WTC11 (cell line): ENCODE measurements around the gene MAN1B1. TPM values are rescaled to one million over a fixed set of nuclear protein-coding genes. Genes with fewer than 3 reads are reported as not detected.
"Not testable (repeated sequence)": the region's sequence is repeated elsewhere in the genome, so short reads cannot be mapped to it uniquely, and the experiment has no call there.

Experiments used
- ATAC-seq: fragments of 200-7000 bp; cut with Tn5 transposase; 2 replicates; pipeline ENCODE4 v1.10.0; 2021; ENCODE audit warnings: mild to moderate bottlenecking, moderate library complexity
- CTCF ChIA-PET: fragments of 300-600 bp; sonication (Branson Sonifier 250); formaldehyde crosslinking; loops from one replicate; lab custom pipeline; 2021; ENCODE audit warnings: antibody characterized with exemption; lab: Charles Lee
- POLR2A ChIA-PET: fragments of 350-600 bp; sonication (Branson Sonifier 250); formaldehyde crosslinking; loops from one replicate; lab custom pipeline; 2021; ENCODE audit warnings: antibody characterized with exemption; lab: Charles Lee
- DNase-seq: peaks from one replicate; pipeline ENCODE4 v3.0.0; 2021; ENCODE audit warnings: low spot score
- H3K27ac Mint-ChIP-seq: 2 replicates; pipeline ENCODE4 v1.8.0; 2021; ENCODE audit warnings: mixed read lengths
- H3K27me3 Mint-ChIP-seq: 2 replicates; pipeline ENCODE4 v1.8.0; 2021; ENCODE audit warnings: low read depth, mild to moderate bottlenecking, moderate library complexity, mixed read lengths
- H3K36me3 Mint-ChIP-seq: 2 replicates; pipeline ENCODE4 v1.8.0; 2021; ENCODE audit warnings: mixed read lengths
- H3K4me1 Mint-ChIP-seq: 2 replicates; pipeline ENCODE4 v1.8.0; 2022; ENCODE audit warnings: mixed read lengths
- H3K4me3 Mint-ChIP-seq: 2 replicates; pipeline ENCODE4 v1.8.0; 2021; ENCODE audit warnings: mild to moderate bottlenecking, moderate library complexity, mixed read lengths
- H3K9me3 Mint-ChIP-seq: 2 replicates; pipeline ENCODE4 v1.8.0; 2021; ENCODE audit warnings: mixed read lengths
- CREM ChIP-seq: sonication (generic); formaldehyde crosslinking; IDR thresholded peaks from 2 replicates; pipeline ENCODE4 v1.8.1; 2022; ENCODE audit warnings: mild to moderate bottlenecking, missing genetic modification reagents, moderate library complexity
- ESRRA ChIP-seq: sonication (generic); formaldehyde crosslinking; IDR thresholded peaks from 2 replicates; pipeline ENCODE4 v1.8.1; 2022; ENCODE audit warnings: mild to moderate bottlenecking, missing genetic modification reagents, borderline replicate concordance
- ETV6 ChIP-seq: sonication (generic); formaldehyde crosslinking; IDR thresholded peaks from 2 replicates; pipeline ENCODE4 v1.8.1; 2022; ENCODE audit warnings: mild to moderate bottlenecking, missing genetic modification reagents
- FOXK1 ChIP-seq: sonication (generic); formaldehyde crosslinking; IDR thresholded peaks from 2 replicates; pipeline ENCODE4 v1.8.0; 2022; ENCODE audit warnings: mild to moderate bottlenecking, moderate library complexity, missing genetic modification reagents
- GTF2I ChIP-seq: fragments of 250-450 bp; sonication (Bioruptor Pico); conservative IDR thresholded peaks from 2 replicates; pipeline ENCODE4 v1.4.0; 2021; ENCODE audit warnings: mild to moderate bottlenecking
- JAZF1 ChIP-seq: fragments of 250-450 bp; sonication (Bioruptor Pico); IDR thresholded peaks from 2 replicates; pipeline ENCODE4 v1.9.0; 2021; ENCODE audit warnings: moderate library complexity, mild to moderate bottlenecking, inconsistent platforms
- MXD4 ChIP-seq: fragments of 250-450 bp; sonication (Bioruptor Pico); IDR thresholded peaks from 2 replicates; pipeline ENCODE4 v1.8.0; 2021; ENCODE audit warnings: mild to moderate bottlenecking, moderate library complexity, borderline replicate concordance
- NFYB ChIP-seq: sonication (generic); formaldehyde crosslinking; conservative IDR thresholded peaks from 2 replicates; pipeline ENCODE4 v1.8.0; 2022; ENCODE audit warnings: low read depth, missing genetic modification reagents
- NR1H2 ChIP-seq: sonication (generic); formaldehyde crosslinking; IDR thresholded peaks from 2 replicates; pipeline ENCODE4 v1.9.0; 2021; ENCODE audit warnings: mild to moderate bottlenecking, moderate library complexity, missing genetic modification reagents
- NR3C1 ChIP-seq: sonication (generic); formaldehyde crosslinking; conservative IDR thresholded peaks from 2 replicates; pipeline ENCODE4 v1.8.1; 2023; ENCODE audit warnings: low read depth, mild to moderate bottlenecking, missing genetic modification reagents
- RELA ChIP-seq: sonication (generic); formaldehyde crosslinking; IDR thresholded peaks from 2 replicates; pipeline ENCODE4 v1.8.1; 2022; ENCODE audit warnings: missing genetic modification reagents, mild to moderate bottlenecking, borderline replicate concordance
- SOX15 ChIP-seq: fragments of 250-450 bp; sonication (Bioruptor Pico); IDR thresholded peaks from 2 replicates; pipeline ENCODE4 v1.9.0; 2021; ENCODE audit warnings: mild to moderate bottlenecking
- ZNF121 ChIP-seq: sonication (generic); formaldehyde crosslinking; IDR thresholded peaks from 2 replicates; pipeline ENCODE4 v1.8.0; 2023; ENCODE audit warnings: missing genetic modification reagents
- ZNF232 ChIP-seq: sonication (generic); formaldehyde crosslinking; IDR thresholded peaks from 2 replicates; pipeline ENCODE4 v1.8.0; 2022; ENCODE audit warnings: mild to moderate bottlenecking, missing genetic modification reagents
- total RNA-seq: library from RNA; stranded (reverse); gene quantifications from 3 replicates; pipeline ENCODE4 v1.2.3, GENCODE V29; 2021
- TF ChIP-seq, protein P1 (sequence below): sonication (generic); formaldehyde crosslinking; IDR thresholded peaks from 2 replicates; pipeline ENCODE4 v1.8.1; 2022; ENCODE audit warnings: mild to moderate bottlenecking, missing genetic modification reagents, moderate library complexity, borderline replicate concordance
- TF ChIP-seq, protein P2 (sequence below): sonication (generic); formaldehyde crosslinking; IDR thresholded peaks from 2 replicates; pipeline ENCODE4 v1.8.1; 2023; ENCODE audit warnings: mild to moderate bottlenecking, missing genetic modification reagents, moderate library complexity
- TF ChIP-seq, protein P3 (sequence below): sonication (generic); formaldehyde crosslinking; IDR thresholded peaks from 2 replicates; pipeline ENCODE4 v1.8.0; 2023; ENCODE audit warnings: missing genetic modification reagents
- TF ChIP-seq, protein P4 (sequence below): fragments of 250-450 bp; sonication (Bioruptor Pico); IDR thresholded peaks from 2 replicates; pipeline ENCODE4 v2.1.2; 2022; ENCODE audit warnings: mild to moderate bottlenecking, moderate library complexity
- TF ChIP-seq, protein P5 (sequence below): sonication (generic); formaldehyde crosslinking; IDR thresholded peaks from 2 replicates; pipeline ENCODE4 v1.8.1; 2022; ENCODE audit warnings: missing genetic modification reagents, borderline replicate concordance
- TF ChIP-seq, protein P6 (sequence below): sonication (generic); formaldehyde crosslinking; IDR thresholded peaks from 2 replicates; pipeline ENCODE4 v1.8.0; 2022; ENCODE audit warnings: mild to moderate bottlenecking, missing genetic modification reagents

MAN1B1 gene
- total RNA-seq, 1 experiment from 2014 or later: 57.1 TPM

- Mint-ChIP-seq H3K9me3 (no peaks in the 10 kb centered on the region), H3K27me3 (peaks cover 19% of the 10 kb centered on the region), H3K27ac (no peak overlapping the region), H3K36me3 (no peaks in the 10 kb centered on the region), H3K4me3 (no peak overlapping the region), H3K4me1 (0 out of 2 replicates have a peak, but pooled peaks cover 2% of the 10 kb centered on the region)
- TF ChIP-seq MXD4 (CRISPR knock-in tag) (no peak), NFYB (CRISPR knock-in tag) (no peak), NR3C1 (CRISPR knock-in tag) (no peak), CREM (CRISPR knock-in tag) (no peak), JAZF1 (CRISPR knock-in tag) (no peak), GTF2I (CRISPR knock-in tag) (0 out of 2 replicates have a peak, but pooled peaks have one; percentile 22), ZNF121 (peak; percentile 76; the same call in 1 of the 2 replicates), NR1H2 (no peak), SOX15 (CRISPR knock-in tag) (no peak), ETV6 (no peak), FOXK1 (CRISPR knock-in tag) (no peak), RELA (no peak)
- TF ChIP-seq, protein P1, sequence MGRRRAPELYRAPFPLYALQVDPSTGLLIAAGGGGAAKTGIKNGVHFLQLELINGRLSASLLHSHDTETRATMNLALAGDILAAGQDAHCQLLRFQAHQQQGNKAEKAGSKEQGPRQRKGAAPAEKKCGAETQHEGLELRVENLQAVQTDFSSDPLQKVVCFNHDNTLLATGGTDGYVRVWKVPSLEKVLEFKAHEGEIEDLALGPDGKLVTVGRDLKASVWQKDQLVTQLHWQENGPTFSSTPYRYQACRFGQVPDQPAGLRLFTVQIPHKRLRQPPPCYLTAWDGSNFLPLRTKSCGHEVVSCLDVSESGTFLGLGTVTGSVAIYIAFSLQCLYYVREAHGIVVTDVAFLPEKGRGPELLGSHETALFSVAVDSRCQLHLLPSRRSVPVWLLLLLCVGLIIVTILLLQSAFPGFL (CRISPR knock-in tag): no peak
- TF ChIP-seq, protein P2, sequence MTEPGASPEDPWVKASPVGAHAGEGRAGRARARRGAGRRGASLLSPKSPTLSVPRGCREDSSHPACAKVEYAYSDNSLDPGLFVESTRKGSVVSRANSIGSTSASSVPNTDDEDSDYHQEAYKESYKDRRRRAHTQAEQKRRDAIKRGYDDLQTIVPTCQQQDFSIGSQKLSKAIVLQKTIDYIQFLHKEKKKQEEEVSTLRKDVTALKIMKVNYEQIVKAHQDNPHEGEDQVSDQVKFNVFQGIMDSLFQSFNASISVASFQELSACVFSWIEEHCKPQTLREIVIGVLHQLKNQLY: no peak
- TF ChIP-seq, protein P3, sequence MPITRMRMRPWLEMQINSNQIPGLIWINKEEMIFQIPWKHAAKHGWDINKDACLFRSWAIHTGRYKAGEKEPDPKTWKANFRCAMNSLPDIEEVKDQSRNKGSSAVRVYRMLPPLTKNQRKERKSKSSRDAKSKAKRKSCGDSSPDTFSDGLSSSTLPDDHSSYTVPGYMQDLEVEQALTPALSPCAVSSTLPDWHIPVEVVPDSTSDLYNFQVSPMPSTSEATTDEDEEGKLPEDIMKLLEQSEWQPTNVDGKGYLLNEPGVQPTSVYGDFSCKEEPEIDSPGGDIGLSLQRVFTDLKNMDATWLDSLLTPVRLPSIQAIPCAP (CRISPR knock-in tag): no peak
- TF ChIP-seq, protein P4, sequence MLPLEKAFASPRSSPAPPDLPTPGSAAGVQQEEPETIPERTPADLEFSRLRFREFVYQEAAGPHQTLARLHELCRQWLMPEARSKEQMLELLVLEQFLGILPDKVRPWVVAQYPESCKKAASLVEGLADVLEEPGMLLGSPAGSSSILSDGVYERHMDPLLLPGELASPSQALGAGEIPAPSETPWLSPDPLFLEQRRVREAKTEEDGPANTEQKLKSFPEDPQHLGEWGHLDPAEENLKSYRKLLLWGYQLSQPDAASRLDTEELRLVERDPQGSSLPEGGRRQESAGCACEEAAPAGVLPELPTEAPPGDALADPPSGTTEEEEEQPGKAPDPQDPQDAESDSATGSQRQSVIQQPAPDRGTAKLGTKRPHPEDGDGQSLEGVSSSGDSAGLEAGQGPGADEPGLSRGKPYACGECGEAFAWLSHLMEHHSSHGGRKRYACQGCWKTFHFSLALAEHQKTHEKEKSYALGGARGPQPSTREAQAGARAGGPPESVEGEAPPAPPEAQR (CRISPR knock-in tag): no peak
- ChIA-PET CTCF (interaction anchor here (0.6 to 10.4 kb wide), 8 partner anchors 9 to 140 kb away, joined by 3 to 240 read pairs (median 8); partner anchors contain the start of genes ABCA2, NPDC1 and SAPCD2), POLR2A (no interaction called here)
- DNase-seq (no peak), ATAC-seq (no peak)
Measured at GRCh38 chr9:137058521-137059234, 28.1 kb upstream of the MAN1B1 start.

DNA sequence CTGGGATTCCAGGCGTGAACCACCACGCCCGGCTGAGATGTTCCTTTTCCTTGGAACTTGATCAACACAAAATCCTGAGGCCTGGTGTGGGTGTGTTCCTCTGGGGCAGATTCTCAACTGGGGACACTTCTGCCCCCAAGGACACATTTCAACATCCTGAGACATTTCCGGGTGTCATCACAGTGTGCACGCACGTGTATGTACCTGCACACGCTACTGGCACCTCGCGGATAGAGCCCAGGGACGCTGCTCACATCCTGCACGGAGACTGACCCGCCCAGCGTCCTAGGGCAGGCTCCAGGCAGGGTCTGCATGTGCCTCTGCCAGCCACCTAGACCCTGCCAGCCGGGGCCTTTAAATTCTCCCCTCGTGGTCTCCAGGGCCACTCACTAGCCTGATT, 24.4 kb upstream of the MAN1B1 start:
- H3K4me3 Mint-ChIP-seq: no peak overlapping the region
- no peak overlapping the region for H3K27ac Mint-ChIP-seq
- ATAC-seq: no peak

DNA sequence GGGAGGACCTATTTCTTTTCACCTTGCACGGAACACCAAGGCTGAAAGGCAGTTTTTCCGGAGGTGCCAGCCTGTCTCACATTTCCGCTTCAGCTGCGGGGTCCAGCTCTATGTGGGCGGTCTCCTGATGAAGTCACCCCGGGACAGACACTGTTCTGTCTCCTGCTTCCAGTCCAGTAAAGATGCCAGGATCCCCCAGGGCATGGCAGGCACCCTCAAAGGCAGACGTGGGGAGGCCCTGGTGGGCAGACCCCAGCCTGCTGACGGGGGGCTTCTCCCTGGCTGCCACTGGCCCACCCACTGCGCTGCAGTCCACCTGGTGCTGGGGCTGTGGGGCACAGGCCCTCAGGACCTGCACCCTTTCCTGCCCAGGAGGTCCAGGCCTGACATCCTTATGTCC, 24.0 kb upstream of the MAN1B1 start:
- ATAC-seq, H3K4me3 Mint-ChIP-seq, POLR2A ChIA-PET, H3K4me1 Mint-ChIP-seq, H3K27me3 Mint-ChIP-seq, H3K27ac Mint-ChIP-seq, H3K9me3 Mint-ChIP-seq, H3K36me3 Mint-ChIP-seq, DNase-seq: not testable (repeated sequence)
- CTCF ChIA-PET: interaction anchor here (1.4 to 9.8 kb wide), 6 partner anchors 6 to 138 kb away, joined by 4 to 240 read pairs (median 9); partner anchors contain the start of genes ENTPD2, PAXX and TPRN

More for the DNA sequence above, 24.4 kb upstream of the MAN1B1 start:
- no peaks in the 10 kb centered on the region for H3K4me1 Mint-ChIP-seq
- POLR2A ChIA-PET: no interaction called here
- peaks cover 3% of the 10 kb centered on the region for H3K36me3 Mint-ChIP-seq
- no peak for DNase-seq
- no peaks in the 10 kb centered on the region for H3K9me3 Mint-ChIP-seq
- H3K27me3 Mint-ChIP-seq: peaks cover 6% of the 10 kb centered on the region
- CTCF ChIA-PET: interaction anchor here (2.1 to 2.4 kb wide), 2 partner anchors 28 to 71 kb away, joined by 9 to 33 read pairs; partner anchors contain the start of gene PAXX
- TF ChIP-seq FOXK1 (CRISPR knock-in tag): no peak
- no peak for TF ChIP-seq ESRRA (CRISPR knock-in tag)
- TF ChIP-seq, protein P5, sequence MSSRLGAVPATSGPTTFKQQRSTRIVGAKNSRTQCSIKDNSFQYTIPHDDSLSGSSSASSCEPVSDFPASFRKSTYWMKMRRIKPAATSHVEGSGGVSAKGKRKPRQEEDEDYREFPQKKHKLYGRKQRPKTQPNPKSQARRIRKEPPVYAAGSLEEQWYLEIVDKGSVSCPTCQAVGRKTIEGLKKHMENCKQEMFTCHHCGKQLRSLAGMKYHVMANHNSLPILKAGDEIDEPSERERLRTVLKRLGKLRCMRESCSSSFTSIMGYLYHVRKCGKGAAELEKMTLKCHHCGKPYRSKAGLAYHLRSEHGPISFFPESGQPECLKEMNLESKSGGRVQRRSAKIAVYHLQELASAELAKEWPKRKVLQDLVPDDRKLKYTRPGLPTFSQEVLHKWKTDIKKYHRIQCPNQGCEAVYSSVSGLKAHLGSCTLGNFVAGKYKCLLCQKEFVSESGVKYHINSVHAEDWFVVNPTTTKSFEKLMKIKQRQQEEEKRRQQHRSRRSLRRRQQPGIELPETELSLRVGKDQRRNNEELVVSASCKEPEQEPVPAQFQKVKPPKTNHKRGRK (CRISPR knock-in tag): no peak
- TF ChIP-seq, protein P3 (CRISPR knock-in tag): no peak
- no peak for TF ChIP-seq JAZF1 (CRISPR knock-in tag)
- TF ChIP-seq ZNF232 (CRISPR knock-in tag): no peak
- TF ChIP-seq, protein P6, sequence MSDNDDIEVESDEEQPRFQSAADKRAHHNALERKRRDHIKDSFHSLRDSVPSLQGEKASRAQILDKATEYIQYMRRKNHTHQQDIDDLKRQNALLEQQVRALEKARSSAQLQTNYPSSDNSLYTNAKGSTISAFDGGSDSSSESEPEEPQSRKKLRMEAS: no peak
